Loucy (cell line): ENCODE results near the gene IL3RA.
"Not testable (repeated sequence)": the region's sequence is repeated elsewhere in the genome, so short reads cannot be mapped to it uniquely, and the experiment has no call there.

Experiments used
- EZH2phosphoT487 ChIP-seq: fragments of 200-600 bp; IDR thresholded peaks from 2 replicates; pipeline ENCODE4 v1.6.1; 2018; ENCODE audit warnings: antibody characterized with exemption, mild to moderate bottlenecking, moderate library complexity, borderline replicate concordance
- TF ChIP-seq, protein P1 (sequence below): fragments of 200-600 bp; sonication (generic); conservative IDR thresholded peaks from 2 replicates; pipeline ENCODE4 v1.5.1; 2014; ENCODE audit warnings: mild to moderate bottlenecking, antibody characterized with exemption, low read length

DNA sequence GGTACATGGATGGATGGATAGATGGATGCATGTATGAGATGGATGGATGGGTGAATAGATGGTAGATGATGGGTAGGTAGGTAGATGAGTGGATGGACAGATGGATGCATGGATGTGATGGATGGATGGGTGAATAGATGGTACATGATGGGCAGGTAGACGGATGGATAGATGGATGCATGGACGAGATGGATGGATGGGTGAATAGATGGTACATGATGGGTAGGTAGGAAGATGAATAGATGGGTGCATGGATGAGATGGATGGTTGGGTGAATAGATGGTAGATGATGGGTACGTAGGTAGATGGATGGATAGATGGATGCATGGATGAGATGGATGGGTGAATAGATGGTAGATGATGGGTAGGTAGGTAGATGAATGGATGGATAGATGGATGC lies 67.3 kb downstream of the IL3RA start:
- TF ChIP-seq, protein P1, sequence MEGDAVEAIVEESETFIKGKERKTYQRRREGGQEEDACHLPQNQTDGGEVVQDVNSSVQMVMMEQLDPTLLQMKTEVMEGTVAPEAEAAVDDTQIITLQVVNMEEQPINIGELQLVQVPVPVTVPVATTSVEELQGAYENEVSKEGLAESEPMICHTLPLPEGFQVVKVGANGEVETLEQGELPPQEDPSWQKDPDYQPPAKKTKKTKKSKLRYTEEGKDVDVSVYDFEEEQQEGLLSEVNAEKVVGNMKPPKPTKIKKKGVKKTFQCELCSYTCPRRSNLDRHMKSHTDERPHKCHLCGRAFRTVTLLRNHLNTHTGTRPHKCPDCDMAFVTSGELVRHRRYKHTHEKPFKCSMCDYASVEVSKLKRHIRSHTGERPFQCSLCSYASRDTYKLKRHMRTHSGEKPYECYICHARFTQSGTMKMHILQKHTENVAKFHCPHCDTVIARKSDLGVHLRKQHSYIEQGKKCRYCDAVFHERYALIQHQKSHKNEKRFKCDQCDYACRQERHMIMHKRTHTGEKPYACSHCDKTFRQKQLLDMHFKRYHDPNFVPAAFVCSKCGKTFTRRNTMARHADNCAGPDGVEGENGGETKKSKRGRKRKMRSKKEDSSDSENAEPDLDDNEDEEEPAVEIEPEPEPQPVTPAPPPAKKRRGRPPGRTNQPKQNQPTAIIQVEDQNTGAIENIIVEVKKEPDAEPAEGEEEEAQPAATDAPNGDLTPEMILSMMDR: not testable (repeated sequence)
- TF ChIP-seq EZH2phosphoT487: not testable (repeated sequence)
